HEK293T (cell line): ENCODE measurements around the gene POLR2I.
A peak's percentile ranks its signal among the peaks of the same experiment; 100 is the strongest.

Experiments used
- ELF4 ChIP-seq: fragments of 450-650 bp; IDR thresholded peaks from 2 replicates; pipeline ENCODE4 v1.6.1; 2017; ENCODE audit warnings: antibody characterized with exemption
- FOXK2 ChIP-seq: fragments of 450-650 bp; IDR thresholded peaks from 2 replicates; pipeline ENCODE4 v1.6.1; 2016; ENCODE audit warnings: mild to moderate bottlenecking
- FOXM1 ChIP-seq: fragments of 450-650 bp; IDR thresholded peaks from 2 replicates; pipeline ENCODE4 v1.6.1; 2017; ENCODE audit warnings: mild to moderate bottlenecking, borderline replicate concordance
- L3MBTL2 ChIP-seq: fragments of 450-650 bp; conservative IDR thresholded peaks from 2 replicates; pipeline ENCODE4 v1.6.1; 2016; ENCODE audit warnings: mild to moderate bottlenecking
- LEF1 ChIP-seq: fragments of 450-650 bp; IDR thresholded peaks from 2 replicates; pipeline ENCODE4 v1.6.1; 2017; ENCODE audit warnings: mild to moderate bottlenecking, borderline replicate concordance
- NFRKB ChIP-seq: fragments of 450-650 bp; IDR thresholded peaks from 2 replicates; pipeline ENCODE4 v1.6.1; 2016; ENCODE audit warnings: mild to moderate bottlenecking, moderate library complexity
- SP1 ChIP-seq: fragments of 450-650 bp; IDR thresholded peaks from 2 replicates; pipeline ENCODE4 v1.6.1; 2017
- ZNF384 ChIP-seq: fragments of 450-650 bp; IDR thresholded peaks from 2 replicates; pipeline ENCODE4 v1.6.1; 2016

- TF ChIP-seq FOXK2 (no peak), LEF1 (no peak), NFRKB (no peak), SP1 (no peak), FOXM1 (no peak), ELF4 (no peak), L3MBTL2 (0 out of 2 replicates have a peak, but pooled peaks have one; percentile 17), ZNF384 (no peak)
These were observed 25.8 kb upstream of the POLR2I start for GRCh38 chr19:36140304-36141038.
